HG02943 (cell line): ENCODE results near the gene SECTM1.

ENCODE experiments used
- ATAC-seq: cut with Tn5 transposase; IDR thresholded peaks from one replicate; pipeline ENCODE4 v1.9.1; 2021; ENCODE audit warnings: mild to moderate bottlenecking, low read depth, moderate library complexity; ENCODE audit not compliant: unreplicated experiment

The SECTM1 gene

GRCh38 chr17:82301916-82302567 is 31.5 kb downstream of the SECTM1 start:
- no peak for ATAC-seq

- no peak for ATAC-seq
These were observed 32.2 kb downstream of the SECTM1 start for GRCh38 chr17:82301300-82301915.

GRCh38 chr17:82300707-82301270 is 32.8 kb downstream of the SECTM1 start:
- ATAC-seq = no peak

- ATAC-seq = no peak
These were observed 33.3 kb downstream of the SECTM1 start for GRCh38 chr17:82300228-82300627.

- no peak for ATAC-seq
These were observed 34.1 kb downstream of the SECTM1 start for GRCh38 chr17:82299452-82299851.

DNA sequence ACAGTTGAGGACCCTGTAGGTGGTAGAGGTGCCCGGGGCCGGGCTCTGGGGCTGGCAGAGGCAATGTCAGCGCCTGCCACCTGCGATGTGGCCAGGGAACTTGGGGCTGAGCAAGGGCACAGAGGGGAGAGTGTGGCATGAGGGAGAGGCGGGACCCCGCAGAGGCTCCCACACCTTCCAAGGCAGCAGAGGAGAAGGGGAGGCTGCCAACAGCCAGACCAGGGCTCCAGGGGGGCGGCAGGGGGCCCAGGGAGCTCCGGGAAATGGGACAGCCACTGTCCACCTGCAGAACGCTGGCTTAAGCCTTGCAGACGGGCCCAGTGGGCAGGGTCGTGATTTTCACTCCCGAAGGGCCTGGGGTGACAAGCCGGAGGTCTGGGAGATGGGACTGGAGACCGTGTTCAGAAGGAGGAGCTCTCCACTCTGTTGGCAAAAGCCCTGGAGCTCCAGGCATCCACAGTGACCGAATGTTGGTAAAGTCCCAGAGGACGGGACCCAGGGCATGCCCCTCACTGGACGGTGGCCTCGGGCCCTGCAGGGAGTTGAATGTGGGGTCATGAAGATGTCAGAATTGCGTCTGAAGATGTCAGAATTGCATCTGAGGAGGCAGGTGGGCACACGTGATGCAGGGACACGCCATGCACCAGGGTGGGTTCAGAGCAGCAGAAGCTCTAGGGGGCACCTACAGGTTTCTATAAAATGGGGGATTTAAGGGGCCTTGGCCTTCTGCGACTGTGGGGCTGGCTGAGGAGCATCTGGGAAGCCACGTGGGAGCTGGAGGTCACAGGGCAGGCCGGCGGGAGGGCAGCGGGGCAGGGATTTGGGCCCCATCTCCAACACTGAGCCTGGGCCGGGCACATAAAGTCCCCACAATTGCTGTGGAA is 34.8 kb downstream of the SECTM1 start:
- no peak for ATAC-seq

DNA sequence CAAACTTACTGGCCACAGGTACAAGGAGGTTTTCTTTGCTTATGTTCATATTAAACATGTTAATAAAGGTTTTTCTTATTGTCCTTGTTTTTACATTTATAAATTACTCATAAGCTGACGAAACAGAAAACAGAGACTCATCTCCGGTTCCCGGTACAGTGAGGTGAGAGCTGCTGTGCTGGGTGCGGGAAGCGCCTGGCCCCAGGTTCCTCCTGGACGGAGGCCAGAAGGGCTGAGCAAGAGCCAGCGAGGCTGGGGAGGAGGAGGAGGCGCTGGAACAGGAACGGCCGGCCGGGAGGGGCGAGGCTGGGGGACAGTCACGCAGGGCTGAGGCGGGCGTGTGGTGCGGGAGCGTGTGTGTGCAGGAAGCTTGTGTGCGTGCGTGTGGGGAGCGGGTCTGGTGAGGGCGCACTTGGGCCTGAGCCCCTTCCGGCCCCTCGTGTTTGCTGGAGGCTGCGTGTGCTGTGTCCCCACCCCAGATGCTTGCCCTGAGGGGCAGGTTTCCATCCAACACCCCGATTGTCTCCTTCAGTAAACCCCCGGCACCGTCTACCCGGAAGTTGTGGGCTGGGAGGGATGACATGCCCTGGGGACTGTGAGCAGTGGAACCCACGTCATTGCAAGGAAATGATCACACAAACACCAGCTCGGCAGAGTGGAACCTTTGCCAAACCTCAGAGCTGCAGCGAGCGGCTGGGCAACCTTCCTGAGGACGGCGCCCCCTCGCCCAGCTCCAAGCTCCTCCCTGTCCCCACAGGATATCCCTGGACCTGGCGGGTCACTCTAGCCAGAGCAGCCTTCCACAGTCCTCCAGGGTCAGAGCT is 35.6 kb downstream of the SECTM1 start:
- ATAC-seq = peak; percentile 51

DNA sequence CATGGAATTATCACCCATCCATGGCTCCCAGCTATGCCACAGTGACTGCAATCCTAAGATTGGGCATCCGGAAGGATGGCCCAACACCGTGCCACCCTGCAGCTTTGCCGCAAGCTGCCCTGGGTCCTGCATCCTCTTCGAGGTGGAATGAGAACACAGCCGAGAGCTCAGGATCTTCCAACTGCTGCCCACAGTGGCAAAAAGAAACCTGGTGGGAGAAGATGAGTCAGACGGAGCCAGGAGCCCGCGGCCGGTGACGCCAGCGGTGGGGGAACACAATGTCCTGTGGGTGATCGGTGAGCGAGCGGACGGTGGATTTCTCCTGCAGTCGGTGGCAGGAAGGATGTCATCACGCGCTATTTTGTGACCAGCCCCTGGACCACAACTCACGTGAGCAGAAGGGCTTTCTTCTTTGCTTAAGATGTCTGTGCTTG is 36.3 kb downstream of the SECTM1 start:
- ATAC-seq = no peak

DNA sequence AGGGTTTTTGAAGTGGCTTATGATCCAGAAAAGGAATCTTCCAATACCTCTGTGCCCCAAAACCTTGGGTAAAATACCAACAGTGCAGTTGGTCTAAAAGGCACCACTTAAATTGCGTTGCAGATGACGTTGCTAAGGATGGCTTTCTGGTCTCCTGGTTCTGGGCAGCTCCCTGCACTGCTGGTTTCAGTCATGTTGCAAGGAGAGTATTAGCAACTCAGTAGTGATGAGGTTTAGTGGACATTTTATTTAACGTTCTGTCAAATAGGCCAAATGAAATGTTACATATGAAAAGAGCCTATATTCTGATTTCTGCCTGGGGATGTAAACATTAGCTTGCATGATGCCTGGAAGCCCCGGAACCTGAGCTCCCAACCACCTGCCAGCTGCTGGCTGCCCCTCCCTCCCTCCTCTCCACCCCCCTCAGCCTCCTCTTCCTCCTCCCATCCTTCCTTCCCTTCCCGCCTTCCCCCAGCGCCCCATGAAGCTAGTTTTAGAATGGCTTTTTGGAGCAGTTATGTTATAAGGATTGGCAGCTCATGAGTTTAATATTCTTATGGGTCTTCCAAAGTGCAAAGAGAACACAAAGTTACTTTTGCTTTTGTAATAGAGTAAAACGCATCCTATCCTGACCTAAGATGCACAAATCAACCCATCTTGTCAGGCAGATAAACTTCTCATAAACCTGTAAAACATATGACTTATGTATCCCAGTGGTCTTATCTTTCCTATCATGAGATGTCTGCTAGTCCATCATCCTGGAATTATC is 36.9 kb downstream of the SECTM1 start:
- no peak for ATAC-seq

DNA sequence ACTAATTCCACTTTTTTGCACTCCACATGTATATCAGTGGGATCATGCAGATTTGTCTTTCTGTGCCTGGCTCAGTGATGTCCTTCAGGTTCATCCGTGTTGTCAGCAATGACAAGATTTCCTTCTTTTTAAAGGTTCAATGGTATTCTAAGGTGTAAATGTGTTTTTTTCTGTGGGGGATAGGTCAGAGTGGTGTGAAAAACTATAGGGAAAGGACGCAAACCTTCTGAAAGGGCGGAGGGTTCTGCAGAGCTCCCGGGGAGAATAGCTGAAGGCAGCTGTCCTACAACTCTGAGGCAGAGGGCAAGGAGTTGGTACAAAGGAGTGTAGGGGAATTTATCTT is 38.1 kb downstream of the SECTM1 start:
- ATAC-seq = no peak

GRCh38 chr17:82294064-82294773 is 39.3 kb downstream of the SECTM1 start:
- no peak for ATAC-seq

GRCh38 chr17:82292251-82293154 is 41.1 kb downstream of the SECTM1 start:
- ATAC-seq = peak; percentile 94

- ATAC-seq = no peak
These were observed 41.9 kb downstream of the SECTM1 start for GRCh38 chr17:82291582-82292250.

- ATAC-seq = no peak
These were observed 45.4 kb downstream of the SECTM1 start for GRCh38 chr17:82287868-82288801.

- no peak for ATAC-seq
These were observed 46.3 kb downstream of the SECTM1 start for GRCh38 chr17:82287013-82287867.
